ENCODE results near the gene CKS1B.

CKS1B gene

GRCh38 chr1:154934358-154934948 lies 40.0 kb upstream of the CKS1B start:
- H3K79me1 ChIP-seq (replicated peaks; ENCODE audit: low read length, poor library complexity, severe bottlenecking) = peaks cover 18% of the 10 kb centered on the region
- H4K91ac ChIP-seq (ENCODE audit: low read length) = no peak overlapping the region
- no peak overlapping the region for H3K4me2 ChIP-seq (ENCODE audit: low read length, poor library complexity, severe bottlenecking)
- H3K4me1 ChIP-seq (ENCODE audit: control insufficient read depth, insufficient read depth, low read depth, low read length) = peaks cover 7% of the 10 kb centered on the region
- no peak overlapping the region for H3K27ac ChIP-seq (ENCODE audit: low read length, poor library complexity, severe bottlenecking)
- H2BK12ac ChIP-seq (ENCODE audit: low read length in 2 of 2) = no peak overlapping the region
- H2BK120ac ChIP-seq (ENCODE audit: low read depth, low read length) = no peak overlapping the region
- no peak overlapping the region for H3K4me3 ChIP-seq (ENCODE audit: insufficient read depth in 1 of 2, low read depth in 1 of 2, low read length in 2 of 2)
- H3K23ac ChIP-seq (ENCODE audit: low read length in 2 of 2) = no peak overlapping the region
- no peak overlapping the region for H2AK5ac ChIP-seq (ENCODE audit: low read length, severe bottlenecking)
- H3K9me3 ChIP-seq (ENCODE audit: control insufficient read depth, low read length) = no peaks in the 10 kb centered on the region
- H2BK15ac ChIP-seq (ENCODE audit: low read depth, poor library complexity, severe bottlenecking) = no peak overlapping the region
- no peak overlapping the region for H3K9ac ChIP-seq (ENCODE audit: low read length)
- H3K14ac ChIP-seq (ENCODE audit: low read length in 2 of 2) = no peak overlapping the region
- no peak overlapping the region for H3K18ac ChIP-seq (ENCODE audit: low read depth in 1 of 2, low read length in 2 of 2)
- no peak overlapping the region for H2BK5ac ChIP-seq (ENCODE audit: low read depth, low read length, poor library complexity, severe bottlenecking)
- peaks cover 4 to 21% of the 10 kb centered on the region in 2 experiments for H3K36me3 ChIP-seq (ENCODE audit: control insufficient read depth in 1 of 2, insufficient read depth in 2 of 2, low read depth in 1 of 2, low read length in 2 of 2)
- no peak overlapping the region for H4K8ac ChIP-seq (ENCODE audit: low read length)
- DNase-seq = no peak
- H3K4ac ChIP-seq (ENCODE audit: low read depth in 1 of 2, low read length in 2 of 2) = no peak overlapping the region
- H2AFZ ChIP-seq (ENCODE audit: low read depth, low read length) = no peak overlapping the region
- 97% methylated on average over 4 of the region's 5 CpGs for WGBS
- H3K27me3 ChIP-seq (ENCODE audit: control insufficient read depth in 1 of 2, insufficient read depth in 1 of 2, low read length in 2 of 2) = no peaks in the 10 kb centered on the region

GRCh38 chr1:154935749-154936554 lies 38.5 kb upstream of the CKS1B start:
- Histone ChIP-seq H3K36me3 (ENCODE audit: control insufficient read depth in 1 of 2, insufficient read depth in 2 of 2, low read depth in 1 of 2, low read length in 2 of 2) (peaks cover 4 to 13% of the 10 kb centered on the region in 2 experiments), H2BK120ac (ENCODE audit: low read depth, low read length) (no peak overlapping the region), H2BK15ac (ENCODE audit: low read depth, poor library complexity, severe bottlenecking) (peak overlapping the region; percentile 20), H3K4ac (ENCODE audit: low read depth in 1 of 2, low read length in 2 of 2) (peak overlapping the region; percentile 9 to 89), H3K27me3 (ENCODE audit: control insufficient read depth in 1 of 2, insufficient read depth in 1 of 2, low read length in 2 of 2) (no peaks in the 10 kb centered on the region), H3K79me1 (replicated peaks; ENCODE audit: low read length, poor library complexity, severe bottlenecking) (peaks cover 18% of the 10 kb centered on the region), H4K91ac (ENCODE audit: low read length) (peak overlapping the region; percentile 99), H2BK5ac (ENCODE audit: low read depth, low read length, poor library complexity, severe bottlenecking) (no peak overlapping the region), H3K23ac (ENCODE audit: low read length in 2 of 2) (no peak overlapping the region), H2BK12ac (ENCODE audit: low read length in 2 of 2) (peak overlapping the region in 1 of 2 experiments; percentile 98), H4K8ac (ENCODE audit: low read length) (peak overlapping the region; percentile 98), H3K4me2 (ENCODE audit: low read length, poor library complexity, severe bottlenecking) (peak overlapping the region; percentile 87), H2AK5ac (ENCODE audit: low read length, severe bottlenecking) (peak overlapping the region; percentile 57), H3K4me3 (ENCODE audit: insufficient read depth in 1 of 2, low read depth in 1 of 2, low read length in 2 of 2) (peak overlapping the region; percentile 81 to 100), H3K14ac (ENCODE audit: low read length in 2 of 2) (peak overlapping the region in 1 of 2 experiments; percentile 96), H3K9ac (ENCODE audit: low read length) (peak overlapping the region; percentile 100), H3K9me3 (ENCODE audit: control insufficient read depth, low read length) (no peaks in the 10 kb centered on the region), H2AFZ (ENCODE audit: low read depth, low read length) (peak overlapping the region; percentile 95), H3K27ac (ENCODE audit: low read length, poor library complexity, severe bottlenecking) (peak overlapping the region; percentile 99), H3K18ac (ENCODE audit: low read depth in 1 of 2, low read length in 2 of 2) (peak overlapping the region; percentile 90 to 98), H3K4me1 (ENCODE audit: control insufficient read depth, insufficient read depth, low read depth, low read length) (peaks cover 10% of the 10 kb centered on the region)
- WGBS = 57% methylated on average over 26 of the region's 27 CpGs
- no peak for DNase-seq

GRCh38 chr1:154936555-154937084 lies 37.9 kb upstream of the CKS1B start, which contains the start of gene PMVK:
PMVK (minus strand) TSS chr1:154936719; CDS start chr1:154936685, 34 bp downstream.
- Histone ChIP-seq H2BK12ac (ENCODE audit: low read length in 2 of 2) (peak within 1 kb of the TSS; percentile 98), H3K27ac (ENCODE audit: low read length, poor library complexity, severe bottlenecking) (peak within 1 kb of the TSS; percentile 99), H4K91ac (ENCODE audit: low read length) (peak within 1 kb of the TSS; percentile 99), H3K23ac (ENCODE audit: low read length in 2 of 2) (peak within 1 kb of the TSS in 1 of 2 experiments; percentile 84), H3K9ac (ENCODE audit: low read length) (peak within 1 kb of the TSS; percentile 100), H3K27me3 (ENCODE audit: control insufficient read depth in 1 of 2, insufficient read depth in 1 of 2, low read length in 2 of 2) (no peaks in the 10 kb centered on the region), H2BK120ac (ENCODE audit: low read depth, low read length) (peak within 1 kb of the TSS; percentile 98), H3K36me3 (ENCODE audit: control insufficient read depth in 1 of 2, insufficient read depth in 2 of 2, low read depth in 1 of 2, low read length in 2 of 2) (peaks cover 4 to 7% of the 10 kb centered on the region in 2 experiments), H2BK15ac (ENCODE audit: low read depth, poor library complexity, severe bottlenecking) (peak within 1 kb of the TSS; percentile 90), H2BK5ac (ENCODE audit: low read depth, low read length, poor library complexity, severe bottlenecking) (peak within 1 kb of the TSS; percentile 97), H3K4me2 (ENCODE audit: low read length, poor library complexity, severe bottlenecking) (peak within 1 kb of the TSS; percentile 87), H3K14ac (ENCODE audit: low read length in 2 of 2) (peak within 1 kb of the TSS in 1 of 2 experiments; percentile 96), H3K4ac (ENCODE audit: low read depth in 1 of 2, low read length in 2 of 2) (peak within 1 kb of the TSS; percentile 89 to 96), H4K8ac (ENCODE audit: low read length) (peak within 1 kb of the TSS; percentile 98), H3K9me3 (ENCODE audit: control insufficient read depth, low read length) (no peaks in the 10 kb centered on the region), H3K79me1 (replicated peaks; ENCODE audit: low read length, poor library complexity, severe bottlenecking) (peaks cover 18% of the 10 kb centered on the region), H2AK5ac (ENCODE audit: low read length, severe bottlenecking) (peak within 1 kb of the TSS; percentile 57), H2AFZ (ENCODE audit: low read depth, low read length) (peak within 1 kb of the TSS; percentile 95), H3K4me1 (ENCODE audit: control insufficient read depth, insufficient read depth, low read depth, low read length) (peaks cover 15% of the 10 kb centered on the region), H3K18ac (ENCODE audit: low read depth in 1 of 2, low read length in 2 of 2) (peak within 1 kb of the TSS; percentile 98 to 99), H3K4me3 (ENCODE audit: insufficient read depth in 1 of 2, low read depth in 1 of 2, low read length in 2 of 2) (peak within 1 kb of the TSS; percentile 81 to 100)
- DNase-seq = peak; percentile 98
- 0% methylated on average over 38 of the region's 45 CpGs for WGBS
